ENCODE data around the gene CDH4.
"Not testable (repeated sequence)": the region's sequence is repeated elsewhere in the genome, so short reads cannot be mapped to it uniquely, and the experiment has no call there.

The CDH4 gene

DNA sequence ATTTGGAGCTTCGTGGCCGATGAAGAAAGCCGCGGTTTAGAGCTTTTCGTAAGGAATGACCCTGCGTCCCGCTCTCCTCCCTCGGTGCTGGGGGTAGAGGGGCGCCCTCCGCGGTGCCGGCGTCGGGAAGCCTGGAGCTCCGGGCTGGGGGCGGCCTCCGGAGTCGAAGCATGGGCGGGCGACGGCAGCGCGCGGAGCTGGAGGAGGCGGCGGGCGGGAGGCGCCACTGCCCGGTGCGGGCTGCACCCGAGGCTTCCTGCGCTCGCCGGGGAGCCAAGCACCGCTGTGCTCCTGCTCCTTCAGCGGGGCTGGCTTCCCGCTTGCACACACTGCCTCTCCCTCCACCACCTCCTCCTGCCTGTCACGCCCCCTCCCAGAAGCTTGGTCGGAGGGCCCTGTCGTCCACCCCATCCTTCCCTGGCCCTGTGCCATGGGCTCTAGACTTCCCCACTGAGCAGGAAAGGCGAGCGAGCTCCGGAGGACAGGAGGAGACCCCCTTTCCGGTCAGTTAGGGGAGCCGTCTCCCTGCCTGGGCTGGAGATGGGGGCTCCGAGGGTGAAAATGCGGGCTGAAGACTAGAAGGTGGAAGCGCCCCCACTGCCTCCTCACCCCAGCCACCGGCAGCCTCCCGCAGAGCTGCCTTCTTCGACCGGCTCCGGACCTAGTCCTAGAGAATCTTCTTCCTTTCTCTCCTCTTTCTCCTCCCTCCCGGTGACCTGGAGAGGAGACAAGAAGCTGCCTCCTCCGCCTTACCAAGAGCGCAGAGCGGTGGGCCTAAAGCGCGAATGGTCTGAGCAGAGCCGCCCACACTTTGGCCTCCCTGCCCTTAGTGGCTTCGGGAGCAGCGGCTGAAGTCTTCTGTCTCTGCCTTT lies 1.8 kb downstream of the CDH4 start:
- DNase-seq (ENCODE audit: low read depth, low spot score), result no peak

DNA sequence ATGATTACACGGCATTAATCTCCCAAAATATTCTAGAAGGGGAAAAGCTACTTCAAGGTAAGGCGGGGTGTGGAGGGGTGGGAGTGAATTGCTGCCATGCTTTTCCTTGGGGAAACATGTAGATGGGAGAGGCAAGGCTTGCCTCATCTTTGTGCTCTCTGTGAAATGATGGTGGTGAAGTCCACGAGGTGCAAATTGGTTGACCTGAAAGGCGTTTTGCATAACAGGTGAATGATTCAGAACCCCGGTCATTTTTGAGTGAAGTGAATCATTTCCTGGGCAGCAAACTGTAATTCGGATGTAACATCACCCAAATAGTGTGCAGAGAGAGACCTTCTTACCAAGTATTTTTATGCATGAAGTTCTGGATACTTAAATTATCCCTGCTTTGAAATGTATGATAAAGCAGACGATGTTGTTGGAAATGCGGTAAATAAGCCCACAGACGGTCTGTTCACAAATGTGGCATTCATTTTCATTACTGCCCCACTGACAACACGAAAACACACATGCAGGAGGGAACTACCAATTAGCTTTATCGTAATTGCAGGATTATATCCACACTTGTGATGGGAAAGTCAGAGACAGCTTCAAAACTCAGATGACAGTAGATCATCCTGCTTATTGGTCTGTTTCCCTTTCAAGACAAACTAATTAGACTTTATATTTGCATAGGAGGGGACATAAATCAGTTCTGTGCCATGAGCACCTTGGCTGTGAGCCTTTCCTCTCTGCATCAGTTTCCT lies 3.0 kb downstream of the CDH4 start:
- DNase-seq (ENCODE audit: low read depth, low spot score), result no peak

DNA sequence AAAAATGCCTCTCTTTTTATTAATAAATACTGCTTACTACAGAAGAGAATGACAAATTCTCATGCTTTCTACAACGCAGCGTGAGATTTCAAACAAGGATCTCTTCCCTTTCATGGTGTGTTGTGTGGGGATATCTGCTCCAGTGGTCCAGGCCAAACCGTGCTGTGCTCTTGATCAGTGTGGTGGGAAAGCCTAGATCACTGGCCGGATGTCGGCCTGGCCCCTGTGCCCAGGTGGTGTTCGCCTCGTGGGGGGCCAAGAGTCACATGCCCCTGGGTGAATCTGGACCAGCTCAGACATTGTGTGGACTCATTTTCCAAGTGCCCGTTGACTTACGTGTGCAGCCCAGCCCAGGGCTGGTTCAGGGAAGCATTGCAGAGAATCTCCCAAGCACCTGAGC lies 4.3 kb downstream of the CDH4 start:
- DNase-seq (ENCODE audit: low read depth, low spot score), result no peak

DNA sequence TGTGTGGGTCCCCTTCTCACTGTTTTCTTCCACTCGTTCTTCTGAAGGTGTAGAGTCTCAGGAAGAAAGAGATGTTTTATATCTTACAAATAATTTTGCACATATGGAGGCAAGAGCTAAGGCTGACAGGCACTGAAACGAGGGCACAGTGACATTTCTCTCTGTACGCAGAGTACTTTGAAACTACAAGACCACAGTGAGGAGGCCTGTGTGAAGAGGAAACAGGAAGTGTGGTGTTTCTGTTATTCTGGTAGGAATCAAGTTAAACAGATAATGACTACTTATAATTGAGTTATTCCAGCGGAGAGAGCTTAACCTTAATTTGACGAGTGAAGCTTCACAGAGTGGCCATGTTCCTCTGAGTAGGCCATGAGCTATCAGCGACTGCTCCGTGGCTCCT lies 4.8 kb downstream of the CDH4 start:
- DNase-seq (ENCODE audit: low read depth, low spot score), result no peak

DNA sequence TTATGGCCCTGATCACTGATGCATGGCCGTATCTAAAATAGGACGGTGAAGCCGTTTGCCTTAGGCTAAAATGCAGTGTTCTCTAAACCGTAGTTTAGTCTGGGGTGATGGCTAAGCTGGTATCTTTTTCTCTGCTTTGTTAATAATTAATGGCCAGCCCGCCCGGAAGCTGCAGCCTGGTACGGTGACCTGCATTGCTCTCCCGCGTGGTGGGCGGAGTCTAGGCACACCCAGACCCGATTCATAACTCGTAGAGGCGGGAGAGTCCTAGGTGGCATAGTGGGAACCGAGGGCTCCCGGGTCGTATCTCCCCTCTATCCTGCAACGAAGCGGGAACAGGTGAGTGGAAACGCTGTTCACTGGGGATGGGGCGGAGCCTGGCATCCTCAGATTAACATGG lies 5.5 kb downstream of the CDH4 start:
- no peak for DNase-seq (ENCODE audit: low read depth, low spot score)

DNA sequence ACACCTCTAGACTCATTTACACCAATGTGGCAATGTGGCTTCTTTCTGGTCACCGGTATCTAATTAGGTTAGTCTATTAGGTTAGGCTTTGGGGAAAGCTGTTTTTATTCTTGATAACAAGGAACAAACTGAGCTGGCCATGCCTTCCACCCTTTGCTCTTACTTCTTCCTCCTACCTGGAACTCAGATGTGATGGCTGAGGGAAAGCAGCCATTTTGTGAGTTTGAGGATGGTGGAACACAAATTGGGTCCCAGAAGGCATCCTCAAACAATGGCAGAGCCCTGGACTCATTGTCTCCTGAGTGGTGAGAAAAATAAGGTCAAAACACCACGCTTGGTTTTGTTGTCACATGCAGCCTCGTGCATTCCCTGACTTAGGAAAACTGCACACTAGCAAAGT lies 7.7 kb downstream of the CDH4 start:
- no peak for DNase-seq (ENCODE audit: low read depth, low spot score)

DNA sequence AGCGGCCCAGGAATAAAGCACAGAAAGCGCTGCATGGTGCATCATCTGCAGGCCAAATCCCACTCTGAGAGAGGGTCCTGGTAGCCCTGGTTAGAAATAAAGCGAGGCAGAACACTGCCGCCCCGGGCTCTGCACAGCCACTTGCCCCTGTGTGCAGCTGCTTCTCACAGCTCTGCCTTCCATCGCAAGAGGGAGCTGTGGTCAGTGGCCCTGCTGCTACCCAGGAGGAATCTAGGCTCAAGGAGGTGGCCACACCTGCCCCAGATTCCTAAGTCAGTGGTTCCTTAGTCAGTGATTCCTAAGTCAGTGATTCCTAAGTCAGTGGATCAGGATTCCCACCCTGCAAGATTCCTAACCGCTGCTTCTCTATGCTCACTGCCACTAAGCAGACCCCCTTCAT lies 8.8 kb downstream of the CDH4 start:
- DNase-seq (ENCODE audit: low read depth, low spot score), result no peak

DNA sequence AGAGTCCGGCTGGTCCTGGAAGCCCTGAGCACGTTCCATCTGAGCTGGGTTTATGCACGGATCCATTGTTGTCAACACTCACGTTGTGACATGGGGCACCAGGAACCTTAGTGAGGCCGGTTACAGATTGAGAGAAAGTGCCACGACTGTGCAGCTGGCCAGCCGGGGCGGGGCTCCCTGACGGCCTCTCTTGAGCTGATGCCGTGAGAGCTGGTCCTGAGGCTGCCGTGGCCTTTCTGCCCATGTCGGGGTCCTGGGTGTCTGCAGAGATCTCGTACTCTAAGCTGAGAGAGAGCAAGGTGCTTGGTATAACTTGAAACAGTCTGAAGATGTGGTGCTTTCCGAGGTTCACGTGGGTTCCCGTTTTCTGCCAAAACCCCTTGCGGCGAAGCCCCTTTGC lies 10.0 kb downstream of the CDH4 start:
- no peak for DNase-seq (ENCODE audit: low read depth, low spot score)

DNA sequence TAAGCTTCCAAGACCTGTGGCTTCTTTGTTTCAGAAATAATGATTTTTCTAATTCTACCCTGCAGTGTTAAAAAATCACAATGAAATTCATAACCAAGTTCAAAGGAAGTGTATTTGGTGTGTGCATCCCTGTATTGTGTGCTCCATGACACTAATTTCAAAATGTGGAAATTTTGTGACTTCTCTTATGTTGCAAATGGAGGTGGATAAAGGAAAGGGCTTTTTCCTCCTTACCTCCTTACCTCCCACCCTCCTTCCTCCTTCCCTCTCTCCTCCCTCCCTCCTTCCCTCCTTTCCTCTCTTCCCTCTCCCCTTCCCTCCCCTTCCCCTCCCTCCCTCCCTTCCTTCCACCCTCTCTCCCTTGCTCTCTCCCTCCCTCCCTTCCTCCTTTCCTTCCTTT lies 10.5 kb downstream of the CDH4 start:
- no peak for DNase-seq (ENCODE audit: low read depth, low spot score)

DNA sequence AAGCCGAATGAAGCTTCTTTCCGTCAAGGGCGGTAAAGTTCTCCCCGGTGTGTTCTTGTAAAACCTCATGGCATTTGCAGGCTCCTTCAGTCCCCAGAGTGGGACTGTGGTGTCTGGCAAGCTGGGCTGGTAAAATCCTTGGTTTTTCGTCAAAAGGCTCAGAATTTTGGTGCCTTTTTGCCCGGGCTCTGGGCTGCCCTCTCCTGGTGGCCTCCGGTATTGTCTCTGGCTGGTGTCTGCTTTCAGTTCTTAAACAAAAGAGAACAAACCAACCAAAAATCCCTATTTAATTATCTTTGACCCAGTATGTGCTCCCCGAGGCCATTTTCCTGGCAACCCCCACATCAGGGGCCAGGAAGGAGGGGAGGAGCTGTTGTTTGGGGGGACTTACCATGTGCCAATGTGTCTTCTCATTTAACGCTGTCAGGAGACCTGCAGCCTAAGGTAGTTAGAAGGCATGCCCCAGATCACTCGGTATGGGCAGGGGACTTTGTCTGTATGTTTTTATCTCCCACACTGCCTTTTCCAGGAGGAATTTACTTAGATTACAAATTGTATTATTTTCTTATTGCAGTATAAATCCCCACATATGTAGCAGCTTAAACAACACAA lies 11.1 kb downstream of the CDH4 start:
- no peak for DNase-seq (ENCODE audit: low read depth, low spot score)

DNA sequence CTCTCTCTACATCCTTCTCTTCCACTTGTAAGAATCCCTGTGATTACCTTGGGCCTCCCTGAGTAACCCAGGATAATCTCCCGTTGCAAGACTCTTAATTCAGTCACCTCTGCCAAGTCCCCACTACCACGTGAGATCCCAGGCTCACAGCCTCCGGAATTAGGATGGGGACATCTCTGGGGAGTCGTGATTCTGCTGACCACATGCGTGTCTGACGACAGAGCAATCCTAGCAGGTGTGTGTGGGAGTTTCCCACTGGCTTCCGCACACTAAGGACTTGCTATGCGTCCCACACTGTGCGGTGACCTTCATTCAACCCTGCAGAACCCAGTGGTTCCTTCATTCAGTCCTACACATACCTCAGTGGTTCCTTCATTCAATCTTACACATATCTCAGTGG lies 11.9 kb downstream of the CDH4 start:
- no peak for DNase-seq (ENCODE audit: low read depth, low spot score)

DNA sequence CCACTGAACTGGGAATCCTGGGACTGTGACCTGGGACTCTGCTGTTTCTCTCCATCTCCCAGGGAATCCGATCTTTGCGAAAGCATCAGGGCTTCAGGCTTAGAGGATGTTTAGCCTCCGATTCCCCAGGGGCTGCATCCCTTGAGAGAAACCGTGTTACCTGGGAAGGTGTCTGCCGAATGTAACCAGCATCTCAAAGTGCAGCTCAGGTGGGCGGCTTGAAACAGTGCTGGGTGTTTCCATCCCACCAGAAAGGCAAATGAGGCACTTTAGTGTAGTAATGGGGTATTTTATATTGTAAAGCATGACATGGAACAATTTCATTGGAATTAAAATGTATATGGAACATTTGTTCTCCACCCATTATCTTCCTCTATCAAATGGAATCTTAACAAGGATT lies 15.2 kb downstream of the CDH4 start:
- no peak for DNase-seq (ENCODE audit: low read depth, low spot score)

DNA sequence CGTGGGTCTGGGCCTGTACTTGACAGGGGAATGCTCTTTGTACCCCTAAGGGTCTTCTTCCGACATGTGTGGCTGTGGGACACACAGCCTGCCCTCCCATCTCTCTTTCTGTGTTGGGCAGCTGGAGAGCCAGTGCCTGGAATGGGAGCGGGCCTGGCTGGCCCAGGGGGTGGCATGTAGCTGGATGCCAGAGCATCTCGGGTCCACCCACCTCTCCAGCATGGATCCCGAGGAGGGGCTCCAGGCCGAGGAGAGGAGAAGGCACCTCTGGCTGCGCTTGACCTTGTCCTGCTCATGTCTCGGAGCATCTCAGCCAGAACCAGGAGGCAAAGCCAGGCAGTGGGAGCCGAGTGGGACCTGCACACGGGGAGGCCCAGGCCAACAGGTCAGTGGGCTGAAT lies 16.0 kb downstream of the CDH4 start:
- DNase-seq (ENCODE audit: low read depth, low spot score), result no peak

DNA sequence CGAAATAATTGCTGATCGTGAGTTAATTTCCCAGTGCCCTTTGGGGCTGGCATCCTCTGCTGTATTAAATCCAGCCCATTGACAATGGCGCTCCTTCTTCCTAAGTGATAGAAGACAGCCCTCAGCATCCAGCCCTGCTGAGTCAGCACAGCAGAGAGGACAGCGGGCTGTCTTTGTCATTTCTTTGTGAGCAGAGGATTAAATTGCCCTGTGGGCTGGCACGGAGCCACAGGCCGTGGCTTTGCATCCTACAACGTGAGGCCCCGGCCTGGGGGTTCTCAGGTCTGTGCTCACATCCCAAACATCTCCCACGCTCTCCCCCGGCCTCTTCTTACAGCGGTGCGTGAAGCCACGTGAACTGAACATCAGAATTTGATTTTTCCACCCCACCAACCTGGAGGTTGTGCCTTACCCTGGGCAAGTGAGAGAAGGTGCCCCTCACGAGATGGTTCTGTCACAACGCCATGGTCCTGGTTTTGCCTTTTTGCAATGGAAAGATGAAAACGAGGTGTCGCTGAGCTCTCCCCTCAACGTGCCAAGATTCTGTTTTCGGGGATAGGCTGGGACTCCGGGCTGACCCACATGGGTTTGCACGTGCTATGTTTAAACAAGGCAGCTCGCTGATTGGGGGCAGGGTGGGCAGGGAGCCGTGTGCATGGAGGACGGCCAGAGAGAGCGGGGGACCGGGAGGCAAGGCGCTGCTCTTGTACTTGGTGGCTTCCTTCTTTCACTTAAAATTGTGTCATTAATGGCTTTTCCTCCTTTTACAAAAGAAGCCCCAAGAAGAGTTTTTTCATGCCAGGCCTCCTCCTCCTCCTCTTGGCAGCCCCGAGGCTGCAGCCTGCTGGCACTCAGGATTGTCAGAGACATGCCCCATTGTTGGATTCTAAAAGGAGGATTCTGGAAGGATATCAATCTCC lies 19.5 kb downstream of the CDH4 start:
- no peak for DNase-seq (ENCODE audit: low read depth, low spot score)

DNA sequence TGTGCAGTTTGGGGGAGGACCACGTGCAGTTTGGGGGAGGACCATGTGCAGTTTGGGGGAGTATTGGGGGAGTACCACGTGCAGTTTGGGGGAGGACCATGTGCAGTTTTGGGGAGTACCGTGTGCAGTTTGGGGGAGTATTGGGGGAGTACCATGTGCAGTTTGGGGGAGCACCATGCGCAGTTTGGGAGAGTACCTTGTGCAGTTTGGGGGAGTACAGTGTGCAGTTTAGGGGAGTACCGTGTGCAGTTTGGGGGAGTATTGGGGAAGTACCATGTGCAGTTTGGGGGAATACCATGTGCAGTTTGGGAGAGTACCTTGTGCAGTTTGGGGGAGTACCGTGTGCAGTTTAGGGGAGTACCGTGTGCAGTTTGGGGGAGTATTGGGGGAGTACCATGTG lies 21.0 kb downstream of the CDH4 start:
- DNase-seq (ENCODE audit: low read depth, low spot score), result not testable (repeated sequence)

DNA sequence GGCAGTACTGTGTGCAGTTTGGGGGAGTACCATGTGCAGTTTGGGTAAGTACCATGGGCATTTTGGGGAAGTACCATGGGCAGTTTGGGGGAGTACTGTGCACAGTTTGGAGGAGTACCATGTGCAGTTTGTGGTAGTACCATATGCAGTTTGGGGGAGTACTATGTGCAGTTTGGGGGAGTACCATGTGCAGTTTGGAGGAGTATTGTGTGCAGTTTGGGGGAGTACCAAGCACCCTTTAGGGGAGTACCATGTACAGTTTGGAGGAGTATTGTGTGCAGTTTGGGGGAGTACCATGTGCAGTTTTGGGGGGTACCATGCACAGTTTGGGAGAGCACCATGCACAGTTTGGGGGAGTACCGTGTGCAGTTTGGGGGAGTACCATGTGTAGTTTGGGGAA lies 21.6 kb downstream of the CDH4 start:
- not testable (repeated sequence) for DNase-seq (ENCODE audit: low read depth, low spot score)

DNA sequence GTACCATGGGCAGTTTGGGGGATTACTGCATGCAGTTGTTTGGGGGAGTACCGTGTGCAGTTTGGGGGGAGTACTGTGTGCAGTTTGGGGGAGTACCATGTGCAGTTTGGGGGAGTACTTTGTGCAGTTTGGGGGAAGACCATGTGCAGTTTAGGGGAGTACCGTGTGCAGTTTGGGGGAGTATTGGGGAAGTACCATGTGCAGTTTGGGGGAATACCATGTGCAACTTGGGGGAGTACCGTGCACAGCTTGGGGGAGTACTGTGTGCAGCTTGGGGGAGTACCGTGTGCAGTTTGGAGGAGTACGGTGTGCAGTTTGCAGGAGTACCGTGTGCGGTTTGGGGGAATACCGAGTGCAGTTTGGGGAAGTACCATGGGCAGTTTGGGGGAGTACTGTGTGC lies 22.3 kb downstream of the CDH4 start:
- no peak for DNase-seq (ENCODE audit: low read depth, low spot score)

DNA sequence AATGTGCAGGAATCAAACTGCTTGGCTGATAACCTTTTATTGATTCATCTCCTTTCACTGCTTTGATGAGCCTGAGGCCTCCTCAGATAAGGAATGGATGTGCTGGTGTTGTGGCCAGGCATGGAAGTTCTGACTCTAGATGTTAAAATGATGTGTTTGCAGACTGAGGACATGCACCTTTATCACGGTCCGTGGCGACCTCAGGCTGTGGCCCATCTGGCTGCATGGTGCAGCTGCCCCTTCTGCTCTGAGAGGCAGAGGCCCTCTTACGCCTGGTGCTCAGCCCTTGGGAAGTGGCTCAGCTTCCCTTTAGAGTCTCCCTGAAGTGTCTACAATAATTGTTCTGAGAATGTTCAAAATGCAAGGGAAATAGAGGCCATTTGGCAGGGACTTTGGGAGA lies 26.2 kb downstream of the CDH4 start:
- DNase-seq (ENCODE audit: low read depth, low spot score), result no peak

DNA sequence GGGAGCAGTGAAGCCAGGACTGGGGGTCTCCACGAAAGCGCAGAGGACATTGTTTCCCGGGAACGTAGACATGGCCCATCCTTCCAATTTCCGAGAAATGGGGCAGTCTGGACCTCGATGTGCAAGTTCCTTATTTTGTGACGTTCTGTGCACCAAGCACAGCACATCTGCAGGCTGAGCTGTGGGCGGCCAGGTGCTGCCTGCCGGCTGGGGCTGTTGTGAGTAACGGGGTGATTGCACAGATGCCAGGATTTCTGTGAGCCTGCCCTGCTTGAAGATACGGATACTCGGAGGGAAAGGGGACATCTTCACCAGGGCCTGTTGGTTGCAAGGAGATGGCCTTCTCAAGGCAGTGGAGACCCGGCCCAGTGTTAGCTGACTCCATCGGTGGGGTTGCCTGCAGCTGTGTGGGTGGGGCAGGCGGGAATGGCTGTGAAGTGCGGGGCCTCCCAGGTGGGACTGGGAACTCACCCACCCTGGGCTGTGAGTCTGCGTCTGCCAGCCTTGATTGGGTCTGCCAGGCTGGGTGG lies 27.6 kb downstream of the CDH4 start:
- DNase-seq (ENCODE audit: low read depth, low spot score), result no peak

DNA sequence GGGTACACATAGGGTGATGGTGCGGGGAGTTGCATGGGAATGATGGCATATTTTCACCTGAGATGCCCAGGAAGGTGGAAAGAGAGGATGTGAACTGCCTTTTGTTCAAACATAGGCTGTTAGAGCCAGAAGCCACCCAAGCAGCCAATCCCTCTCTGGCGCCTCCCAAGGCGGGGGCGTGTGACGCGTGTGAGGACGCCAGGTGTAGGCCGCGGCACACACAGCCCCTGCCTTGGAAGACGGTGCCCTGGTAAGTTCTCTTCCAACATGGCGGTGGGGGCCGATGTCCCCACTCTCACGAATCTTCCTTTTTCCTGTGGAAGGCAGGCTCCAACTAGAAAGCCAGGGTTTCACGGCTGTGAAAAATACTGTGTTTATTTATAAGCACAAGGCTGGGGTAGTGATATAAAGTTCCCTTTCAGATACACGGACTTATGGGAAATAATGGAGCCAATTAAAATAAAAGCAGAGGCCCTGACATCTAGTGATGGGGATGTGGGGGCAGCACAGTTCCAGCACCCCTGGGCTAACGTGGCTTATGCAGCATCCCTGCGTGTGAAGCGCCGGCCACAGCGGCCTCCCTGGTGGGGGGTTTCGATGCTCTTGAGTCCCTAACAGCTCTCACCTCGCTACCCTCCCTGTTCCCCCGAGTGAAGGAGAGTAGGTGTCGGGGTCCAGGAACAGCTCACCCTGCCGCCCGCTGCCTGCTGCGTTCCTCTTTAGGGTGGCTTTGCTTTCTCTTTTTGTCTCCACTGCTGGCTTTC lies 28.3 kb downstream of the CDH4 start:
- DNase-seq (ENCODE audit: low read depth, low spot score), result no peak
